ENCODE results near the gene SPTLC2.

- TF ChIP-seq CTCF (IDR thresholded peaks at IDR 0.05; ENCODE audit: low read depth, low read length) (no peak), POLR2A (IDR thresholded peaks at IDR 0.05; ENCODE audit: extremely low read depth, insufficient read length) (no peak)
Measured at GRCh38 chr14:77531071-77531470, 85.4 kb downstream of the SPTLC2 start.
